ENCODE data around the gene PPFIA2. TPM values are rescaled to one million over a fixed set of nuclear protein-coding genes. Genes with fewer than 3 reads are reported as not detected.

Gene PPFIA2
- polyA plus RNA-seq, 1 donor (not counting 4 experiments of a cell fraction or from before 2014, with no cell fraction given) = not detected

GRCh38 chr12:81270385-81270784, 488.8 kb downstream of the PPFIA2 start:
- Histone ChIP-seq H3K9me3 (ENCODE audit: control insufficient read depth, low read depth, low read length) (no peaks in the 10 kb centered on the region), H3K27ac (ENCODE audit: control insufficient read depth, insufficient read depth, low read length) (no peak overlapping the region), H3K9ac (ENCODE audit: control insufficient read depth, extremely low read depth, insufficient read depth, low read length) (no peak overlapping the region), H3K9me1 (ENCODE audit: control insufficient read depth, extremely low read depth, insufficient read depth, low read length) (no peaks in the 10 kb centered on the region), H3K4me2 (ENCODE audit: control insufficient read depth, extremely low read depth, insufficient read depth, low read depth, low read length) (no peak overlapping the region), H3K79me2 (ENCODE audit: control insufficient read depth, insufficient read depth, low read length) (no peaks in the 10 kb centered on the region), H2AFZ (ENCODE audit: control insufficient read depth, low read length) (no peak overlapping the region), H3K27me3 (ENCODE audit: control insufficient read depth, extremely low read depth, insufficient read depth, low read length) (no peaks in the 10 kb centered on the region), H3K4me3 (ENCODE audit: control insufficient read depth in 2 of 3, extremely low read depth in 1 of 3, insufficient read depth in 2 of 3, low read depth in 1 of 3, low read length in 3 of 3) (no peak overlapping the region), H4K20me1 (ENCODE audit: control insufficient read depth, extremely low read depth, insufficient read depth, low read length) (no peaks in the 10 kb centered on the region), H3K4me1 (ENCODE audit: control insufficient read depth, extremely low read depth, insufficient read depth, low read length) (no peaks in the 10 kb centered on the region), H3K36me3 (ENCODE audit: control insufficient read depth in 2 of 2, extremely low read depth in 1 of 2, insufficient read depth in 2 of 2, low read length in 2 of 2) (no peaks in the 10 kb centered on the region)
- FAIRE-seq (no peak), DNase-seq (ENCODE audit: low read depth, low spot score) (no peak)
- TF ChIP-seq CTCF (optimal IDR thresholded peaks at IDR 0.05 in 1 of 3, IDR thresholded peaks at IDR 0.05 in 1 of 3, conservative IDR thresholded peaks at IDR 0.05 in 1 of 3; ENCODE audit: extremely low read depth in 1 of 3, insufficient read depth in 2 of 3, low read length in 3 of 3) (no peak), EZH2 (IDR thresholded peaks at IDR 0.05; ENCODE audit: low read length) (no peak)
- dilution Hi-C loops (cut with MboI; ENCODE audit: extremely low pct_ligation_motif_present, low sequenced_read_pairs) = no loop called here

- Histone ChIP-seq H3K27me3 (ENCODE audit: control insufficient read depth, extremely low read depth, insufficient read depth, low read length) (no peaks in the 10 kb centered on the region), H3K4me3 (ENCODE audit: control insufficient read depth in 2 of 3, extremely low read depth in 1 of 3, insufficient read depth in 2 of 3, low read depth in 1 of 3, low read length in 3 of 3) (no peak overlapping the region), H3K4me2 (ENCODE audit: control insufficient read depth, extremely low read depth, insufficient read depth, low read depth, low read length) (no peak overlapping the region), H3K9me1 (ENCODE audit: control insufficient read depth, extremely low read depth, insufficient read depth, low read length) (no peaks in the 10 kb centered on the region), H3K9ac (ENCODE audit: control insufficient read depth, extremely low read depth, insufficient read depth, low read length) (no peak overlapping the region), H4K20me1 (ENCODE audit: control insufficient read depth, extremely low read depth, insufficient read depth, low read length) (no peaks in the 10 kb centered on the region), H3K9me3 (ENCODE audit: control insufficient read depth, low read depth, low read length) (no peaks in the 10 kb centered on the region), H3K27ac (ENCODE audit: control insufficient read depth, insufficient read depth, low read length) (no peak overlapping the region), H2AFZ (ENCODE audit: control insufficient read depth, low read length) (no peak overlapping the region), H3K79me2 (ENCODE audit: control insufficient read depth, insufficient read depth, low read length) (no peaks in the 10 kb centered on the region), H3K36me3 (ENCODE audit: control insufficient read depth in 2 of 2, extremely low read depth in 1 of 2, insufficient read depth in 2 of 2, low read length in 2 of 2) (no peaks in the 10 kb centered on the region), H3K4me1 (ENCODE audit: control insufficient read depth, extremely low read depth, insufficient read depth, low read length) (no peaks in the 10 kb centered on the region)
- DNase-seq (ENCODE audit: low read depth, low spot score) (no peak), FAIRE-seq (no peak)
- no peak for TF ChIP-seq CTCF (optimal IDR thresholded peaks at IDR 0.05 in 1 of 3, IDR thresholded peaks at IDR 0.05 in 1 of 3, conservative IDR thresholded peaks at IDR 0.05 in 1 of 3; ENCODE audit: extremely low read depth in 1 of 3, insufficient read depth in 2 of 3, low read length in 3 of 3)
- no peak for TF ChIP-seq EZH2 (IDR thresholded peaks at IDR 0.05; ENCODE audit: low read length)
- dilution Hi-C loops (cut with MboI; ENCODE audit: extremely low pct_ligation_motif_present, low sequenced_read_pairs) = no loop called here
Observed at GRCh38 chr12:81263072-81263471, 496.1 kb downstream of the PPFIA2 start.
